Stomach (tissue), 9 donors: Measurements from ENCODE around the gene NRF1. TPM values are rescaled to one million over a fixed set of nuclear protein-coding genes. Genes with fewer than 3 reads are reported as not detected.

ENCODE experiments used
- DNase-seq, 2 donors: peaks; one replicate each; pipeline versions ENCODE4 v3.0.0 to v3.0.0-alpha.2; 2013 to 2019
- H3K27ac ChIP-seq, 5 donors: fragments of 200-600 bp in 4 of 5; sonication (generic) in 4 of 5; one replicate each; pipeline ENCODE4 v1.5.1; 2013 to 2019; ENCODE audit warnings: mild to moderate bottlenecking in 1 of 5, moderate library complexity in 1 of 5
- H3K27me3 ChIP-seq, 3 donors: fragments of 200-600 bp; sonication (generic); one replicate each; pipeline ENCODE4 v1.5.1; 2017 to 2019; ENCODE audit warnings: mixed run types in 1 of 3
- H3K36me3 ChIP-seq, 4 donors: fragments of 200-600 bp; sonication (generic); 1 replicate in 3 of 4; 2 replicates in 1 of 4; pipeline ENCODE4 v1.5.1; 2016 to 2019
- H3K4me1 ChIP-seq, 4 donors: fragments of 200-600 bp; sonication (generic); one replicate each; pipeline ENCODE4 v1.5.1; 2016 to 2019
- H3K4me3 ChIP-seq, 4 donors: fragments of 200-600 bp; sonication (generic) in 3 of 4; one replicate each; pipeline ENCODE4 v1.5.1; 2016 to 2019; ENCODE audit warnings: mild to moderate bottlenecking in 1 of 4
- H3K9me3 ChIP-seq, 4 donors: fragments of 200-600 bp; sonication (generic); one replicate each; pipeline ENCODE4 v1.5.1; 2016 to 2019
- CTCF ChIP-seq, 7 experiments: fragments of 450-650 bp in 4 of 7; fragments of 200-600 bp in 3 of 7; sonication (generic) in 3 of 7; IDR thresholded peaks; one replicate each; pipeline ENCODE4 v1.5.1; 2016 to 2019; ENCODE audit warnings: antibody characterized with exemption in 7 of 7, control low read depth in 2 of 7, mild to moderate bottlenecking in 1 of 7
- EP300 ChIP-seq: sonication (generic); formaldehyde crosslinking; IDR thresholded peaks from one replicate; pipeline ENCODE4 v1.6.1; 2017; ENCODE audit warnings: antibody characterized with exemption
- POLR2A ChIP-seq, 4 donors: fragments of 450-650 bp; IDR thresholded peaks; one replicate each; pipeline ENCODE4 v1.6.1; 2016; ENCODE audit warnings: antibody characterized with exemption in 4 of 4, control low read depth in 2 of 4, mild to moderate bottlenecking in 1 of 4, moderate library complexity in 1 of 4
- POLR2AphosphoS5 ChIP-seq, 3 donors: sonication (generic); formaldehyde crosslinking; IDR thresholded peaks; one replicate each; pipeline ENCODE4 v1.6.1; 2016; ENCODE audit warnings: antibody characterized with exemption in 3 of 3
- WGBS, 5 donors: extraction: QIAGEN DNeasy Blood & Tissue Kit in 3 of 5; methylation state at CpG; one replicate each; pipeline versions ENCODE4 v1.1.5 to v1.1.7; 2013 to 2018; 5-methylcytosine and 5-hydroxymethylcytosine counted together
- intact Hi-C: fragments of 100-400 bp; cut with DNase I; formaldehyde crosslinking; loops from one replicate; pipeline ENCODE4 v1.15.1; 2023; ENCODE audit warnings: low total_unique reads
- polyA plus RNA-seq, 3 donors: library from polyadenylated mRNA; stranded (reverse); fragments of 200-250 nt; gene quantifications; one replicate each; pipeline ENCODE4 v1.2.3, GENCODE V29; 2013
- total RNA-seq, 5 donors: library from RNA; depleted of rRNA; stranded (reverse); fragments of >200 nt; gene quantifications; one replicate each; pipeline versions ENCODE4 v1.1.0 to v1.2.3, GENCODE V29; 2014 to 2016
- donor health status: healthy with polysubstance abuse.
- donor health status: Bipolar disorder and iron deficiency.
- donor health status: healthy.

Gene NRF1
- total and polyA plus RNA-seq, 8 donors, result 3.2 to 58.3 (median 10.1) TPM

DNA sequence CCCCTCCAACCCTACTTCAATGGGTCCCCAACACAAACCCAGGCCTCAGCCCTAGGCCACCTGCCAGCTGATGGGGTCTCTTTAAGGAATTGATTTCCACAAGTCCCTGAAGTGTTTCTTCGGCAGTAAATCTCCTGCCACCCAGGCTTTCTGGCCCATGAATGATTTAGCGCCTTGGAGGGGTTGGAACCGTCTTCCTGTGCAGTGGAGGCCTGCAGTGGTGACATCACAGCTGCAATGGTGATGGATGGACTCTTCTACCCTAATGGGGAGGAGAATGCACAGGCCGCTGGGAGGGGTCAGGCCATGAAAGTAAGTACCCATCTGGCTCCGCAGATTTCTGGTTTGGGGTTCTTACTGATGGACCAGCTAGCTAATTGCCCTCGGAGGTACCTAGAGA is 177.5 kb downstream of the NRF1 start:
- intact Hi-C loops, result no loop called here
- Histone ChIP-seq H3K27me3 (peaks cover 16 to 63% (median 34%) of the 10 kb centered on the region in 3 donors), H3K4me3 (no peak overlapping the region), H3K27ac (no peak overlapping the region), H3K4me1 (peaks cover 16 to 22% (median 19%) of the 10 kb centered on the region in 4 donors), H3K9me3 (no peaks in the 10 kb centered on the region), H3K36me3 (no peaks in the 10 kb centered on the region)
- no peak for TF ChIP-seq POLR2AphosphoS5 (IDR thresholded peaks at IDR 0.05)
- TF ChIP-seq POLR2A (IDR thresholded peaks at IDR 0.05), result no peak
- TF ChIP-seq EP300, result no peak
- TF ChIP-seq CTCF (IDR thresholded peaks at IDR 0.05), result no peak
- no peak for DNase-seq
- 85 to 93% (median 91%) methylated on average over 6 of the region's 6 CpGs for whole genome bisulfite sequencing, 5 donors

DNA sequence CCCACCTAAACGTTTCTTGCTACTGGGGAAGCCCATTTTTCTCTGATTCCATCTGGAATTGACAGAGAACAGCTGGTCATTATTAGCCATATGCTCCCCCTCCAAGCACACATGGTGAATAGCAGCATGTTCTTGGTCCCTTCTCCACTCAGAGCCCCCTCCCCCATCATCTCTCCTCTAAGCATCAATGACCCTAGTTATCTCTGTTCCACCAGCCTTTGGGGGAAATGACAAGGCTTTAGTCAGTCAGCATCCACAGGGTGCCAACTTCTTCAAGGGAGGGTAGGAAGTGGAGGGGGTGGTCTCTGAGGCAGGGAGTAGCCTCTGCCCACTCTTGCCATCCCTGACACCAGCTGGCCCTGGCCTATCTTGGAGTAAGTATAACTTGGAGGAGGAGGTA is 178.1 kb downstream of the NRF1 start:
- DNase-seq, result no peak
- H3K27ac ChIP-seq, result no peak overlapping the region
- H3K27me3 ChIP-seq, result peaks cover 10 to 56% (median 28%) of the 10 kb centered on the region in 3 donors
- no peaks in the 10 kb centered on the region for H3K9me3 ChIP-seq
- H3K4me1 ChIP-seq, result peaks cover 14 to 15% (median 15%) of the 10 kb centered on the region in 4 donors
- H3K36me3 ChIP-seq, result no peaks in the 10 kb centered on the region
- intact Hi-C loops, result no loop called here
- TF ChIP-seq EP300 (no peak), CTCF (IDR thresholded peaks at IDR 0.05) (no peak), POLR2A (IDR thresholded peaks at IDR 0.05) (no peak), POLR2AphosphoS5 (IDR thresholded peaks at IDR 0.05) (no peak)
- H3K4me3 ChIP-seq, result no peak overlapping the region
- 41 to 58% (median 55%) methylated on average over 1 of the region's 1 CpG for WGBS, 5 donors

DNA sequence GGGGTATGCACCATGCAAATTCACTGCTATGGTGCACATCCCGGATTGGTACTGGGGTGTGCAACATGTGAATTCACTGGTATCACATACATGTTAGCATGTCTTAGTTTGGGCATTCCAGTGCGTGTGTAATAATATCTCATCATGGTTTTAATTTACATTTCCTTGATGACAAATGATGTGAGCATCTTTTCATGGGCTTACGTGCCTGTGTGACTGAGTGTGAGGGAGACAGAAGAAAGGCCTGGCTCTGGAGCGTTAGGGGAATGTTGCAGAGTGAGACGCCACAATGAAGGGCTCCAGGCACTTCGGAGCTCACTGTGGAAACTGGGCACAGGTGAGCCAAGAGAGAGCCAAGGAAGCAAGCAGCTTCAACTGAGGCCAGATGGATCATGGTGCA is 178.6 kb downstream of the NRF1 start:
- Histone ChIP-seq H3K27me3 (peaks cover 5 to 51% (median 23%) of the 10 kb centered on the region in 3 donors), H3K27ac (no peak overlapping the region), H3K36me3 (no peaks in the 10 kb centered on the region), H3K4me1 (peaks cover 9 to 11% (median 10%) of the 10 kb centered on the region in 4 donors), H3K9me3 (no peaks in the 10 kb centered on the region), H3K4me3 (no peak overlapping the region)
- 72 to 84% (median 83%) methylated on average over 6 of the region's 6 CpGs for WGBS, 5 donors
- intact Hi-C loops, result no loop called here
- TF ChIP-seq EP300, result no peak
- no peak for TF ChIP-seq POLR2AphosphoS5 (IDR thresholded peaks at IDR 0.05)
- no peak for TF ChIP-seq POLR2A (IDR thresholded peaks at IDR 0.05)
- no peak for TF ChIP-seq CTCF (IDR thresholded peaks at IDR 0.05)
- no peak for DNase-seq

- DNase-seq, result peak in 1 of 2 donors; percentile 9
These were observed 181.2 kb downstream of the NRF1 start for GRCh38 chr7:129792721-129793120.

More at GRCh38 chr7:129792721-129793120, 181.2 kb downstream of the NRF1 start:
- intact Hi-C loops, result no loop called here
- Histone ChIP-seq H3K4me1 (no peaks in the 10 kb centered on the region), H3K36me3 (no peaks in the 10 kb centered on the region), H3K9me3 (no peaks in the 10 kb centered on the region), H3K4me3 (no peak overlapping the region), H3K27ac (no peak overlapping the region), H3K27me3 (peaks cover 0 to 25% (median 0%) of the 10 kb centered on the region in 3 donors)
- 61 to 75% (median 73%) methylated on average over 7 to 9 of the region's 9 CpGs for WGBS, 5 donors
- no peak for TF ChIP-seq EP300
- no peak for TF ChIP-seq CTCF (IDR thresholded peaks at IDR 0.05)
- no peak for TF ChIP-seq POLR2AphosphoS5 (IDR thresholded peaks at IDR 0.05)
